H1 (cell line): ENCODE results near the gene CENPB. TPM values are rescaled to one million over a fixed set of nuclear protein-coding genes. Genes with fewer than 3 reads are reported as not detected.

Experiments used
- GTF2F1 ChIP-seq: IDR thresholded peaks from 2 replicates; pipeline ENCODE4 v1.6.1; 2012; ENCODE audit warnings: low read depth, low read length, improper control_type of control experiment, borderline replicate concordance
- KDM5A ChIP-seq: fragments of 200-600 bp; IDR thresholded peaks from 2 replicates; pipeline ENCODE4 v1.7.1; 2012; ENCODE audit warnings: mild to moderate bottlenecking, low read length, inconsistent platforms, mixed read lengths
- MAFK ChIP-seq: IDR thresholded peaks from 2 replicates; pipeline ENCODE4 v1.6.1; 2012; ENCODE audit warnings: low read depth, mild to moderate bottlenecking, improper control_type of control experiment, low read length
- SAP30 ChIP-seq: fragments of 300-600 bp; sonication (generic); IDR thresholded peaks from 2 replicates; pipeline ENCODE4 v1.7.1; 2012; ENCODE audit warnings: low read length, moderate library complexity, mild to moderate bottlenecking, inconsistent platforms; ENCODE audit not compliant: insufficient read depth, insufficient replicate concordance
- SIX5 ChIP-seq: IDR thresholded peaks from 2 replicates; pipeline ENCODE4 v1.6.1; 2011; ENCODE audit warnings: mild to moderate bottlenecking, low read depth, low read length
- TCF12 ChIP-seq: IDR thresholded peaks from 2 replicates; pipeline ENCODE4 v1.6.1; 2011; ENCODE audit warnings: low read depth, mild to moderate bottlenecking, low read length
- polyA plus RNA-seq, 7 experiments: library from polyadenylated mRNA; depleted of rRNA in 3 of 7; stranded (reverse) in 5 of 7; unstranded in 2 of 7; fragments of >200 nt in 5 of 7; fragments of 200-250 nt in 2 of 7; gene quantifications; 1 replicate in 5 of 7; 2 replicates in 1 of 7; 4 replicates in 1 of 7; pipeline versions ENCODE4 v1.2.1 to v1.2.3, GENCODE V29; 2011 to 2013; ENCODE audit warnings: missing spikeins in 2 of 7, mixed read lengths in 2 of 7
- total RNA-seq: library from RNA; stranded (reverse); fragmentation: NEBNext Ultra II Directional; extraction: Animal tissue kit (Norgen Biotek cat#: 25700); gene quantifications from 2 replicates; pipeline ENCODE4 v1.2.1, GENCODE V29; 2021

Gene CENPB
- total and polyA plus RNA-seq, 2 of the 8 experiments (the other 6 are each of a cell fraction or from before 2014, with no cell fraction given): 17.7 to 51.6 TPM

DNA sequence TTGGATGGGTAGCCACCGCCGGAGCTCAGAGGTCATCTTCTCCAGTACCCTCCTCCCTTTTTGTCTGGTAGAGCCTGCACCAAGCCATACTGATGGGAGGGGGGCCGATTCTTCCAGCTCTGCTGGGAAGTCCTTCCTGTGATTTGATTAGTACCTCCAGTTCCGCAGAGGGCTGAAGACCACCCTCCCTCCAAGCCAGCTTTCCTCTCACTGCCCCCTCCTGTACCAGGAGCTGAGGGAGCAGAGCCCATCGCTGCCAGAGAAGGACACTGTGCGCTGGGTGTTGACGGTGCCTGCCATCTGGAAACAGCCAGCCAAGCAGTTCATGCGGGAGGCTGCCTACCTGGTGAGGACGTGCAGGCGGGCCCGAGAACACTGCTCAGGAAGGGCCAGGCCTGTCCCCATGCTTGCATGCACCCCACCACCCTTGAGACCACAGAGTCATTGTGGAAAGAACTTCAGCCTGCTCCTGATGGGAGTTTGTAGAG lies 40.8 kb downstream of the CENPB start (continued):
- TF ChIP-seq SIX5 (no peak), GTF2F1 (no peak), MAFK (no peak), KDM5A (no peak), SAP30 (no peak), TCF12 (no peak)
